Upper lobe of right lung (tissue), 1 donor: ENCODE results near the gene DGKK. TPM values are rescaled to one million over a fixed set of nuclear protein-coding genes. Genes with fewer than 3 reads are reported as not detected.

Source experiments
- ATAC-seq: fragments of 200-7000 bp; cut with Tn5 transposase; one replicate; pipeline ENCODE4 v1.9.1; 2020; ENCODE audit warnings: mild to moderate bottlenecking, moderate library complexity
- DNase-seq: peaks from one replicate; pipeline ENCODE4 v3.0.0-alpha.2; 2020
- H3K27ac ChIP-seq: fragments of 200-600 bp; one replicate; pipeline ENCODE4 v1.8.0; 2022
- H3K27me3 ChIP-seq: fragments of 200-600 bp; one replicate; pipeline ENCODE4 v1.8.0; 2022; ENCODE audit warnings: mild to moderate bottlenecking
- H3K36me3 ChIP-seq: fragments of 200-600 bp; one replicate; pipeline ENCODE4 v1.8.0; 2022
- H3K4me1 ChIP-seq: fragments of 200-600 bp; one replicate; pipeline ENCODE4 v1.8.0; 2022
- H3K4me3 ChIP-seq: fragments of 200-600 bp; one replicate; pipeline ENCODE4 v1.8.0; 2022; ENCODE audit warnings: mild to moderate bottlenecking
- H3K9me3 ChIP-seq: fragments of 200-600 bp; one replicate; pipeline ENCODE4 v1.8.0; 2022
- CTCF ChIP-seq: fragments of 200-600 bp; IDR thresholded peaks from one replicate; pipeline ENCODE4 v1.8.0; 2022; ENCODE audit warnings: antibody characterized with exemption
- intact Hi-C: fragments of 100-400 bp; cut with DNase I; formaldehyde crosslinking; loops from one replicate; pipeline ENCODE4 v1.11.0; 2022
- total RNA-seq: library from RNA; stranded (reverse); fragmentation: NEBNext Ultra II Directional; extraction: Animal tissue kit (Norgen Biotek cat#: 25700); gene quantifications from one replicate; pipeline ENCODE4 v1.2.1, GENCODE V29; 2021
- donor health status: DM: no; HTN: yes; CAD: no; lungs with severe emphysema.

DGKK gene
- total RNA-seq, 1 donor from 2014 or later, result 0.09 TPM

DNA sequence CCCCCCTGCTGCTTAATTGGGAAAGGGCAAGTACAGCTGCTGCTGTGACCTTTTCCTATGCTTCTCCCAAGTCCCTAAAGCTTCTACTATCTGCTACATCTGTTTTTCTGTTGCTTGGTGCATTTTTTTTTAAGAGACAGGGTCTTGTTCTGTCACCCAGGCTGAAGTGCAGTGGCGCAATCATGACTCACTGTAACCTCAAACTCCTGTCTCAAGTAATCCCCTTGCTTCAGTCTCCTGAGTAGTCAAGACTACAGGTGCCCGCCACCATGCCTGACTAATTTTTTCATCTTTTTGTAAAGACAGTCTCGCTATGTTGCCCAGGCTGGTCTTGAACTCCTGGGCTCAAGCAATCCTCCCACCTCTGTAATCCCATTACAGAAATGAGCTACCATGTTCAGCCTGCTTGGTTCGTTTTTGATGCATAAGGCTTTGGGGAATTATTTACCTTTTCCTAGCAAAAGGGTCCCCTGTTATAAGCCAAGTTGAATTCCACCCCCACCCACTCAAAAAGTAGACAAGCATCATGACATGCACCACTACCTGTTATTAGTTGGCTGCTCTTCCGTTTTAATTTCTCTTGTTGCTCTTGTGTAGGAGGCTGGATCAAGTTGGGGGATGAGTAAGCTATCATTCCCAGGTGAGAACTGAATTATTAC is 39.6 kb downstream of the DGKK start:
- Histone ChIP-seq H3K4me3 (no peak overlapping the region), H3K27ac (no peak overlapping the region), H3K27me3 (no peaks in the 10 kb centered on the region), H3K4me1 (no peaks in the 10 kb centered on the region), H3K36me3 (no peaks in the 10 kb centered on the region), H3K9me3 (no peaks in the 10 kb centered on the region)
- ATAC-seq (no peak), DNase-seq (no peak)
- intact Hi-C loops, result no loop called here
- TF ChIP-seq CTCF, result no peak

- ATAC-seq (no peak), DNase-seq (no peak)
- Histone ChIP-seq H3K27ac (no peak overlapping the region), H3K4me1 (no peaks in the 10 kb centered on the region), H3K4me3 (no peak overlapping the region), H3K36me3 (no peaks in the 10 kb centered on the region), H3K27me3 (no peaks in the 10 kb centered on the region), H3K9me3 (no peaks in the 10 kb centered on the region)
- TF ChIP-seq CTCF, result no peak
- intact Hi-C loops, result no loop called here
Measured at GRCh38 chrX:50428174-50428573, 42.5 kb downstream of the DGKK start.

DNA sequence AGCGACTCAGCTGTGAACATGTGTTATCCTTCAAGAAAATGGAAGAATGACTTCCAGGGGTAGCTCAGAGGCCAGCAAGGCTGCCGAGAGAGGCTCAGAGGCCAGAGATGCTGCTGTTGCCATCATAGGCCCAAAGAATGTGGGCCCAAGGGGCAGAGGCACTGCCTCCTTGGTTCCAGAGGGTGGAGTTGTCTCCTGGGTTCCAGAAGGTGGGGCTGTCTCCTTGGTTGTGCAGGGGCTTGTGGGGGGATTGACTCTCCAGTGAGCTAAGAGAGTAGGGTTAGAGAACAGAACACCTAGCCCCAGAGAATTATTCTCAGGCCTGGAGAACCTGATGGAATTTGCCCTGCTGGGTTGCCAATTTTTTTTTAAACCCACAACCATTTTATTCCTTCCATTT is 62.6 kb downstream of the DGKK start:
- no peaks in the 10 kb centered on the region for H3K27me3 ChIP-seq
- intact Hi-C loops, result no loop called here
- no peak for DNase-seq
- no peaks in the 10 kb centered on the region for H3K36me3 ChIP-seq
- H3K4me1 ChIP-seq, result no peaks in the 10 kb centered on the region
- H3K4me3 ChIP-seq, result no peak overlapping the region
- no peaks in the 10 kb centered on the region for H3K9me3 ChIP-seq
- no peak overlapping the region for H3K27ac ChIP-seq
- TF ChIP-seq CTCF, result no peak
- ATAC-seq, result no peak

- intact Hi-C loops, result no loop called here
- DNase-seq (no peak), ATAC-seq (no peak)
- no peak overlapping the region for H3K4me3 ChIP-seq
- no peak for TF ChIP-seq CTCF
- H3K36me3 ChIP-seq, result no peaks in the 10 kb centered on the region
- H3K9me3 ChIP-seq, result no peaks in the 10 kb centered on the region
- H3K27me3 ChIP-seq, result no peaks in the 10 kb centered on the region
- no peak overlapping the region for H3K27ac ChIP-seq
- H3K4me1 ChIP-seq, result no peaks in the 10 kb centered on the region
Measured at GRCh38 chrX:50403903-50404302, 66.7 kb downstream of the DGKK start.

DNA sequence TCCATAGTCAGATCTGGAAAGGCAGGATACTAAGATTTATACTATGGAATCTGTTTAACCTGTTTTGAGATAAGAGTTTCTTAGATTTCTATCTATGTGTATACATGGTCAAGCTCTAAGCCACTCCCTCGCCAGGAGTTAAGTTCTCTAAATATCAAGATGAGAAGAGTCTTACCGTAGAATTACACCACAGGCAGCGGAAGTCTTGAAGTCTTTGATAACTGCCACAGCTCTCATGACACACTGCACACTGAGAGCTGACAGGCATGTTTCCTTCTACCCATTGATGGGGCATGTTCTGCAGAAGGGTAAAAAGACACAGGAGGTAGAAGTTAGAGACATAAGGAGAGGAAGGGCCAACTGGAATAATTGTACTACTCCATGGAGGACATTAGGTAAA is 67.7 kb downstream of the DGKK start:
- Histone ChIP-seq H3K27me3 (no peaks in the 10 kb centered on the region), H3K4me1 (no peaks in the 10 kb centered on the region), H3K9me3 (no peaks in the 10 kb centered on the region), H3K36me3 (no peaks in the 10 kb centered on the region), H3K4me3 (no peak overlapping the region), H3K27ac (no peak overlapping the region)
- TF ChIP-seq CTCF, result no peak
- ATAC-seq (no peak), DNase-seq (no peak)
- intact Hi-C loops, result no loop called here

- no peak overlapping the region for H3K27ac ChIP-seq
- TF ChIP-seq CTCF, result no peak
- ATAC-seq (no peak), DNase-seq (no peak)
- H3K27me3 ChIP-seq, result no peaks in the 10 kb centered on the region
- no peaks in the 10 kb centered on the region for H3K36me3 ChIP-seq
- H3K4me1 ChIP-seq, result no peaks in the 10 kb centered on the region
- no peak overlapping the region for H3K4me3 ChIP-seq
- intact Hi-C loops, result no loop called here
- no peaks in the 10 kb centered on the region for H3K9me3 ChIP-seq
Measured at GRCh38 chrX:50393902-50394301, 76.7 kb downstream of the DGKK start.
